ENCODE measurements around the gene DIP2C. TPM values are rescaled to one million over a fixed set of nuclear protein-coding genes. Genes with fewer than 3 reads are reported as not detected.
"Not testable (repeated sequence)": the region's sequence is repeated elsewhere in the genome, so short reads cannot be mapped to it uniquely, and the experiment has no call there.

The DIP2C gene
- total RNA-seq, 1 donor from 2014 or later = 18.4 TPM

GRCh38 chr10:712575-712974 is 23.1 kb upstream of the DIP2C start:
- DNase-seq (ENCODE audit: extremely low spot score in 2 of 2) = no peak
- Histone ChIP-seq H3K4me1 (no peaks in the 10 kb centered on the region), H3K36me3 (no peaks in the 10 kb centered on the region), H3K9me3 (peaks cover 8% of the 10 kb centered on the region), H3K27me3 (no peaks in the 10 kb centered on the region), H3K4me3 (no peak overlapping the region), H3K27ac (no peak overlapping the region)
- no peak for TF ChIP-seq CTCF (IDR thresholded peaks at IDR 0.05)
- TF ChIP-seq POLR2A (IDR thresholded peaks at IDR 0.05) = no peak
- TF ChIP-seq POLR2AphosphoS5 (IDR thresholded peaks at IDR 0.05; ENCODE audit: insufficient read depth in 1 of 2, low read depth in 1 of 2) = no peak
- intact Hi-C loops (cut with DNase I) = no loop called here

- no peak overlapping the region for H3K27ac ChIP-seq
- no peak for TF ChIP-seq POLR2AphosphoS5 (IDR thresholded peaks at IDR 0.05; ENCODE audit: insufficient read depth in 1 of 2, low read depth in 1 of 2)
- TF ChIP-seq POLR2A (IDR thresholded peaks at IDR 0.05) = no peak
- no peak for TF ChIP-seq CTCF (IDR thresholded peaks at IDR 0.05)
- no peaks in the 10 kb centered on the region for H3K27me3 ChIP-seq
- intact Hi-C loops (cut with DNase I) = no loop called here
- no peaks in the 10 kb centered on the region for H3K4me1 ChIP-seq
- H3K36me3 ChIP-seq = no peaks in the 10 kb centered on the region
- H3K4me3 ChIP-seq = no peak overlapping the region
- peaks cover 8% of the 10 kb centered on the region for H3K9me3 ChIP-seq
- DNase-seq (ENCODE audit: extremely low spot score in 2 of 2) = no peak
Measured at GRCh38 chr10:712089-712488, 22.6 kb upstream of the DIP2C start.

GRCh38 chr10:707861-708260 is 18.4 kb upstream of the DIP2C start:
- no peaks in the 10 kb centered on the region for H3K4me1 ChIP-seq
- no peak overlapping the region for H3K27ac ChIP-seq
- no peaks in the 10 kb centered on the region for H3K36me3 ChIP-seq
- TF ChIP-seq POLR2A (IDR thresholded peaks at IDR 0.05) (no peak), CTCF (IDR thresholded peaks at IDR 0.05) (no peak), POLR2AphosphoS5 (IDR thresholded peaks at IDR 0.05; ENCODE audit: insufficient read depth in 1 of 2, low read depth in 1 of 2) (no peak)
- DNase-seq (ENCODE audit: extremely low spot score in 2 of 2) = no peak
- no peaks in the 10 kb centered on the region for H3K27me3 ChIP-seq
- no peaks in the 10 kb centered on the region for H3K9me3 ChIP-seq
- intact Hi-C loops (cut with DNase I) = no loop called here
- H3K4me3 ChIP-seq = no peak overlapping the region

GRCh38 chr10:707456-707855 is 18.0 kb upstream of the DIP2C start:
- intact Hi-C loops (cut with DNase I) = no loop called here
- Histone ChIP-seq H3K36me3 (no peaks in the 10 kb centered on the region), H3K4me1 (no peaks in the 10 kb centered on the region), H3K27me3 (no peaks in the 10 kb centered on the region), H3K27ac (no peak overlapping the region), H3K4me3 (no peak overlapping the region), H3K9me3 (no peaks in the 10 kb centered on the region)
- no peak for DNase-seq (ENCODE audit: extremely low spot score in 2 of 2)
- TF ChIP-seq POLR2AphosphoS5 (IDR thresholded peaks at IDR 0.05; ENCODE audit: insufficient read depth in 1 of 2, low read depth in 1 of 2) (no peak), CTCF (IDR thresholded peaks at IDR 0.05) (no peak), POLR2A (IDR thresholded peaks at IDR 0.05) (no peak)

GRCh38 chr10:703118-703517 is 13.7 kb upstream of the DIP2C start:
- Histone ChIP-seq H3K27ac (no peak overlapping the region), H3K4me1 (no peaks in the 10 kb centered on the region), H3K36me3 (no peaks in the 10 kb centered on the region), H3K9me3 (no peaks in the 10 kb centered on the region), H3K27me3 (no peaks in the 10 kb centered on the region), H3K4me3 (no peak overlapping the region)
- DNase-seq (ENCODE audit: extremely low spot score in 2 of 2) = no peak
- intact Hi-C loops (cut with DNase I) = no loop called here
- TF ChIP-seq POLR2AphosphoS5 (IDR thresholded peaks at IDR 0.05; ENCODE audit: insufficient read depth in 1 of 2, low read depth in 1 of 2) = no peak
- TF ChIP-seq CTCF (IDR thresholded peaks at IDR 0.05) = no peak
- TF ChIP-seq POLR2A (IDR thresholded peaks at IDR 0.05) = no peak

GRCh38 chr10:700183-700582 is 10.7 kb upstream of the DIP2C start:
- H3K36me3 ChIP-seq; H3K9me3 ChIP-seq; DNase-seq (ENCODE audit: extremely low spot score in 2 of 2); H3K4me1 ChIP-seq; H3K4me3 ChIP-seq; intact Hi-C loops (cut with DNase I); H3K27me3 ChIP-seq; H3K27ac ChIP-seq: not testable (repeated sequence)
